OCI-LY3 (cell line): Measurements from ENCODE around the gene TTI1.
A peak's percentile ranks its signal among the peaks of the same experiment; 100 is the strongest.

Experiments used
- H2AFZ ChIP-seq: fragments of 200-600, 300-600 bp; shearing (Covaris generic); 2 replicates; pipeline ENCODE4 v1.6.0; 2014; ENCODE audit warnings: antibody characterized with exemption, low read depth, low read length
- H3K27ac ChIP-seq: fragments of 200-600, 300-600 bp; sonication (generic); 2 replicates; pipeline ENCODE4 v1.5.1; 2014; ENCODE audit warnings: mild to moderate bottlenecking, low read length, moderate library complexity, mixed read lengths
- H3K27me3 ChIP-seq: fragments of 200-600, 300-600 bp; sonication (generic); 2 replicates; pipeline ENCODE4 v1.6.1; 2014; ENCODE audit warnings: low read depth, low read length, mixed read lengths
- H3K36me3 ChIP-seq: fragments of 200-600, 300-600 bp; sonication (generic); replicated peaks from 2 replicates; pipeline ENCODE3; 2014; ENCODE audit warnings: low read depth, low read length, mixed read lengths
- H3K4me1 ChIP-seq: fragments of 300-600, 200-600 bp; sonication (generic); 2 replicates; pipeline ENCODE4 v1.6.1; 2014; ENCODE audit warnings: low read length, mixed read lengths
- H3K4me2 ChIP-seq: fragments of 200-600, 300-600 bp; sonication (generic); 2 replicates; pipeline ENCODE4 v1.6.1; 2014; ENCODE audit warnings: low read length, mixed read lengths
- H3K4me3 ChIP-seq: fragments of 300-600, 200-600 bp; sonication (generic); 2 replicates; pipeline ENCODE4 v1.5.1; 2014; ENCODE audit warnings: antibody characterized with exemption, mild to moderate bottlenecking, low read length, moderate library complexity
- H3K79me2 ChIP-seq: fragments of 300-600, 200-600 bp; shearing (Covaris generic); 2 replicates; pipeline ENCODE4 v1.6.1; 2014; ENCODE audit warnings: mild to moderate bottlenecking, low read length, mixed read lengths
- H3K9ac ChIP-seq: fragments of 300-600, 200-600 bp; shearing (Covaris generic); 2 replicates; pipeline ENCODE4 v1.6.0; 2014; ENCODE audit warnings: mild to moderate bottlenecking, low read length, moderate library complexity
- H3K9me3 ChIP-seq: fragments of 200-600, 300-600 bp; shearing (Covaris generic); 2 replicates; pipeline ENCODE4 v1.6.1; 2014; ENCODE audit warnings: low read length, mixed read lengths; ENCODE audit not compliant: insufficient read depth
- H4K20me1 ChIP-seq: fragments of 200-600, 300-600 bp; sonication (generic); 2 replicates; pipeline ENCODE4 v1.6.1; 2016; ENCODE audit warnings: low read length, mixed read lengths; ENCODE audit not compliant: insufficient read depth
- EZH2phosphoT487 ChIP-seq: fragments of 200-600 bp; shearing (Covaris generic); IDR thresholded peaks from 2 replicates; pipeline ENCODE4 v1.6.1; 2018; ENCODE audit warnings: antibody characterized with exemption, mixed run types, low read depth
- TF ChIP-seq, protein P1 (sequence below): fragments of 200-600, 300-600 bp; sonication (generic); IDR thresholded peaks from 2 replicates; pipeline ENCODE4 v1.5.1; 2014; ENCODE audit warnings: antibody characterized with exemption, low read length, low read depth

The TTI1 gene

DNA sequence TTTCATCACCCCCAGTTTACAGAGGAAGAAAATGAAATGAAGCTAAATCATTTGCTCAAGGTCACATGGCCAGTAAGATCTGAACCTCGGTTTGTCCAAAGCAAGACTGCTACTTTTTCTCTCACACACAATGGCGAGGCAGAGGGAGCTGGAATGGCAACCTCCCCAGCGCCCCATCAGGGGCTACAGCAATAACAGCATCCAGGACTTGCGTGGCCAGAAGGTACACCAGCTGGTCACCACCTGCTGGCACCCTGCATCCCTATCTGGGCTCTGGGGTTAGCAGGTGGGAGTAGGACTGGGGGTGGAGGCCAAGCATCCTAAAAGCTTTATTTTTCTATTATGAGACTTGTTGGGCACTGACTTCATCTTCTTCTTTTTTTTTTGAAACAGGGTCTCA, 41.3 kb downstream of the TTI1 start:
- Histone ChIP-seq H3K36me3 (peaks cover 85% of the 10 kb centered on the region), H3K4me2 (peak overlapping the region; percentile 47), H3K79me2 (no peaks in the 10 kb centered on the region)

DNA sequence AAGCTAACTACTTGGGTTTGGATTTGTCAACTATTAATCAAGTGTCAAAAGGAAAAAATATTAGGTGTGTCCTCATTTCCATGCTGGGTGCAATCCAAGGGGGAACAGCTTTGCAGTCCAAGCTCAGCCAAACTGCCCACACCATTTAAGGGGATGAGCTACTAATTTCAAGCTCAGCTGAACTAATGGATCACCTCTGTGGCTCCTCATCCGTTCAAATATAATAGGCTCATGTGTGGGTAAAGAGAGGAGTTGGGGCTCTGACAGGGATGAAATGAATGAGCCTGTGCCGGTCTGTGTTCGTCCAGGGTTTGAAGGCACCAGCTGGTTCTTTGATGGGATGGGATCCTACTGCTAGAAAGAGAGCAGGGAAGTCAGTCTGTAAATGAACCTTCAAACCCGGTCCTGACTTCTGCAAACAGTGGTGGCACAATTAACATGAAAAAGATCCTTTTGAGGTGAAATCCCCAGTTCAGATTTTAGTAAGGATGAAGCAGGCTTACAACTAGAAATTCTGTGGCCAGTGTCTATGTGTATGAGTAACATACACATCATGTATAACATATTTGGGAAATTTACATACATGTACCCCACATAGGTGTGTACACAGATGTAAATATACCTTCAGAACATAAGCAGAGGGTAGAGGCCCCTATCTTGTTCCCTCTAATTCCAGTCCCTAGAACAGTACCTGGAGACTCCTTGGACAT, 41.9 kb downstream of the TTI1 start:
- TF ChIP-seq, protein P1, sequence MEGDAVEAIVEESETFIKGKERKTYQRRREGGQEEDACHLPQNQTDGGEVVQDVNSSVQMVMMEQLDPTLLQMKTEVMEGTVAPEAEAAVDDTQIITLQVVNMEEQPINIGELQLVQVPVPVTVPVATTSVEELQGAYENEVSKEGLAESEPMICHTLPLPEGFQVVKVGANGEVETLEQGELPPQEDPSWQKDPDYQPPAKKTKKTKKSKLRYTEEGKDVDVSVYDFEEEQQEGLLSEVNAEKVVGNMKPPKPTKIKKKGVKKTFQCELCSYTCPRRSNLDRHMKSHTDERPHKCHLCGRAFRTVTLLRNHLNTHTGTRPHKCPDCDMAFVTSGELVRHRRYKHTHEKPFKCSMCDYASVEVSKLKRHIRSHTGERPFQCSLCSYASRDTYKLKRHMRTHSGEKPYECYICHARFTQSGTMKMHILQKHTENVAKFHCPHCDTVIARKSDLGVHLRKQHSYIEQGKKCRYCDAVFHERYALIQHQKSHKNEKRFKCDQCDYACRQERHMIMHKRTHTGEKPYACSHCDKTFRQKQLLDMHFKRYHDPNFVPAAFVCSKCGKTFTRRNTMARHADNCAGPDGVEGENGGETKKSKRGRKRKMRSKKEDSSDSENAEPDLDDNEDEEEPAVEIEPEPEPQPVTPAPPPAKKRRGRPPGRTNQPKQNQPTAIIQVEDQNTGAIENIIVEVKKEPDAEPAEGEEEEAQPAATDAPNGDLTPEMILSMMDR, result no peak
- TF ChIP-seq EZH2phosphoT487, result no peak
- Histone ChIP-seq H3K9ac (no peak overlapping the region), H3K27me3 (no peaks in the 10 kb centered on the region), H3K9me3 (no peaks in the 10 kb centered on the region), H3K79me2 (no peaks in the 10 kb centered on the region), H3K4me1 (peaks cover 34% of the 10 kb centered on the region), H3K27ac (no peak overlapping the region), H3K4me3 (no peak overlapping the region), H4K20me1 (peaks cover 7% of the 10 kb centered on the region), H3K36me3 (peaks cover 85% of the 10 kb centered on the region), H3K4me2 (peak overlapping the region; percentile 47), H2AFZ (no peak overlapping the region)

More for the DNA sequence above, 41.3 kb downstream of the TTI1 start:
- H2AFZ ChIP-seq, result no peak overlapping the region
- no peak overlapping the region for H3K9ac ChIP-seq
- H3K9me3 ChIP-seq, result no peaks in the 10 kb centered on the region
- H3K4me1 ChIP-seq, result peaks cover 34% of the 10 kb centered on the region
- no peak for TF ChIP-seq EZH2phosphoT487
- TF ChIP-seq, protein P1, result no peak
- H3K27ac ChIP-seq, result no peak overlapping the region
- no peak overlapping the region for H3K4me3 ChIP-seq
- no peaks in the 10 kb centered on the region for H3K27me3 ChIP-seq
- peaks cover 7% of the 10 kb centered on the region for H4K20me1 ChIP-seq

DNA sequence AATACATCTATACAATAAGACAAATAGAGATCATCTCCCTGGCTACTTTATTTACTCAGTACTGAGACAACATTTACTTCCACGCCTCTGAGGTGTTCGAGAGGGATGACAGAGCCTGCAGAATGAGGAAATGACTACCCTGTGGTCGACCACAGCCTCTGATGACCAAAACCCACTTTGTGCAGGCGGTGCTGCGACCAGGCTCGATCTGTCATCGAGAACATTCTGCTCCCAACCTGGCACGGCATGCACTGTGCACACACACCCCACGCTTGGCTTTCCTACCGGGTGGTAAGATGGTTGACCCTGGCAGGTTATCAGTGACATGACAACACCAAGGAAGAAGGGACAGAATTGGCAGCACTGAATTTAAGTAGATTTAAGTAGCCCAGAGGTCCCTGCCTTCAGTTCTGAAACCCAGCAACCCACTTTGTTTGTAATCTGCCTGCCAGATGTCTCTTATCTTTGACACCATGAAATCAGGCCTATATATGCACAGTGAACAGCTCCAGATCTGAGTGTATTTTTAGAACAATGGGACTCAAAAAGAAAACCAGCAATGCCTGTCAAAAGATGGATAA, 42.6 kb downstream of the TTI1 start:
- Histone ChIP-seq H3K36me3 (peaks cover 83% of the 10 kb centered on the region), H3K4me2 (peak overlapping the region; percentile 47), H3K4me1 (peaks cover 34% of the 10 kb centered on the region), H3K4me3 (0 out of 2 replicates have a peak overlapping the region, but pooled peaks have one; percentile 2), H3K79me2 (no peaks in the 10 kb centered on the region), H3K27me3 (no peaks in the 10 kb centered on the region), H4K20me1 (peaks cover 7% of the 10 kb centered on the region), H2AFZ (no peak overlapping the region), H3K9me3 (no peaks in the 10 kb centered on the region), H3K27ac (no peak overlapping the region), H3K9ac (no peak overlapping the region)
- TF ChIP-seq, protein P1, result no peak
- TF ChIP-seq EZH2phosphoT487, result no peak

DNA sequence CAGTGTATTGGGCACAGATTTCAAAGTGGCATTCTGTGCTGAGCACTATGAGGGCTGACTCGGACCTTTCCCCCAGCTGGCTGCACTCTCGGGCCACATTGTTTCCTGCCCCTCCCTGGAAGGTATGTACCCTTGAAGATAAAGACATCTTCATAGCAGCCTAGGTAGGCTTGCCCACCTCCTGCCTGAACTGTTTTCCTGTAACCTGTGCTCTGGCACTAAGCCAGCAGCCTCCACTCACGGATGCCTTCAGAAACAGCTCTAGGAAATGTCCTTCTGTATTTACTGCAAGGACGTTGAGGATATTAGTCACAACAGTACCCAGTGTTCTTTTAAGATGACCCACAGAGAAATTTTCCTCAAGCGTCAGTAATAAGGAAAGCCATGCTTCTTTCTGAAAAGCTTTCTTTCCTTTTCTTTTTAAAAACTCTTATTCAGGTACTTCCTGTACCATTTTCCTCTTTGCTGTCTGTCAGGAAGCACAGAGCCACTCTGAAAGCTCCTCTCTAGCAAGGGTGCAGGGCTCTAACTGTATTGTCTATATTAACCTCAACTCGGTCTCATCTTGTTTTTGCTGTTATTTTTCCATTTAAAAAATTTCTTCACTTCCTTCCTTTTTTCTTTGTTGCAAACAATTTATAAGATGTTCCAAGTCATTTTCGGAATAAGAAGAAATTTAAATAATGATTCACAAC, 43.5 kb downstream of the TTI1 start:
- H3K36me3 ChIP-seq, result peaks cover 75% of the 10 kb centered on the region
- H4K20me1 ChIP-seq, result peaks cover 7% of the 10 kb centered on the region
- no peak overlapping the region for H3K27ac ChIP-seq
- H3K4me3 ChIP-seq, result no peak overlapping the region
- H3K9me3 ChIP-seq, result no peaks in the 10 kb centered on the region
- H3K4me2 ChIP-seq, result peak overlapping the region; percentile 47; the same call in 1 of the 2 replicates
- H3K4me1 ChIP-seq, result peaks cover 40% of the 10 kb centered on the region
- H3K9ac ChIP-seq, result no peak overlapping the region
- TF ChIP-seq, protein P1, result no peak
- TF ChIP-seq EZH2phosphoT487, result no peak
- no peaks in the 10 kb centered on the region for H3K79me2 ChIP-seq
- no peaks in the 10 kb centered on the region for H3K27me3 ChIP-seq
- H2AFZ ChIP-seq, result no peak overlapping the region
